ENCODE results near the gene ENG. TPM values are rescaled to one million over a fixed set of nuclear protein-coding genes. Genes with fewer than 3 reads are reported as not detected.
A peak's percentile ranks its signal among the peaks of the same experiment; 100 is the strongest.

Gene ENG
- total RNA-seq, 1 donor from 2014 or later = 9.4 TPM

DNA sequence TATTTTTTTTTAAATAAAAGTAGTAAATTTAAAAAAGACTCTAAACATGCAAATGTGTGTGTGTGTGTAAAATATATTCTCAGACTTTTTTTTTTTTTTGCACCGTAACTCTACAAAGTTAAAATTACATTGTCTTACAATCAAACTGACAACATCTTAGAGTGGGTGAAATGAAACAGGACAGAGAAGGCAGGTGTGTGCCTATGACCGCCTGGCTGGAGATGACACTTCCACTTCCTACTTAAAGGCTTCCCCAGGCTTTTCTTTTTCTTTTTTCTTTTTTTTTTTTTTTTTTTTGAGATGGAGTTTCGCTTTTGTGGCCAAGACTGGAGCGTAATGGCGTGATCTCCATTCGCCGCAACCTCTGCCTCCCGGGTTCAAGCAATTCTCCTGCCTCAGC is 25.7 kb upstream of the ENG start:
- Histone ChIP-seq H3K27me3 (ENCODE audit: control insufficient read depth in 3 of 3, insufficient read depth in 3 of 3, low read length in 3 of 3) (no peaks in the 10 kb centered on the region), H3K9me3 (ENCODE audit: control insufficient read depth in 3 of 3, low read length in 3 of 3) (no peaks in the 10 kb centered on the region), H3K36me3 (ENCODE audit: control insufficient read depth in 3 of 3, insufficient read depth in 3 of 3, low read length in 3 of 3) (peaks cover under 1 to 10% (median 6%) of the 10 kb centered on the region in 3 donors), H3K4me1 (ENCODE audit: control insufficient read depth in 3 of 3, insufficient read depth in 3 of 3, low read length in 3 of 3) (peaks cover 45 to 52% (median 50%) of the 10 kb centered on the region in 3 donors), H3K4me3 (ENCODE audit: low read length in 3 of 3) (no peak overlapping the region), H3K27ac (ENCODE audit: low read depth, low read length) (no peak overlapping the region), H3K9ac (ENCODE audit: low read depth in 1 of 3, low read length in 3 of 3) (no peak overlapping the region)

DNA sequence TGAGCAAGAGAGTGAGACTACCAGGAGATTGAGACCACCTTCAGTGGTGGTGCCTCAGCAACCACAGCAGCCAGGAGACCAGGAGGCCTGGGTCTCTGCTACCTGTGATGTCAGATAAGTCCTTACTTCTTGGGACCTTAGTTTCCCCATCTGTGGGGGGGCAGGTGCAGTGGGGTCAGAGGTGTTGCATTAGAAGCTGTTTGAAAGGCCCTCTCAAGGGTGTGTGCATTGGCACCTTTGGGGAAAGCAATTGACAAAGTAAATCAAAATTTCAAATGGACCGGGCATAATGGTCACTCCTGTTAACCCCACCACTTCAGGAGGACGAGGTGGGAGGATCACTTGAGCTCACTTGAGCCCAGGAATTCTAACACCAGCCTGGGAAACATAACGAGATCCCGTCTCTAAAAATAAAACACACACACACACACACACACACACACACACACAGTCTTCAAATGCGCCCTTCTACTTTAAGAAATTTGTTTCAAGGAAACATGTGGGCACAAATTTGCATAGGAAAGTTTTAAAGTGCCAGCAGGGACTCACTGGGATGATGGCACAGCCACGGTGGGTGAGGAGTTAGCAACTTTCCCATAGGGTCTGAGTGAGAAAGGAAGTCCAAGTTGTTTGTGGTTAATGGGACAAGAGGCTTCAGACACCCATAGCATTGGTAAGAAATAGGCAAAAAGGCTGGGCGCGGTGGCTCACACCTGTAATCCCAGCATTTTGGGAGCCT is 24.4 kb upstream of the ENG start:
- Histone ChIP-seq H3K27ac (ENCODE audit: low read depth, low read length) (no peak overlapping the region), H3K4me3 (ENCODE audit: low read length in 3 of 3) (no peak overlapping the region), H3K9ac (ENCODE audit: low read depth in 1 of 3, low read length in 3 of 3) (peak overlapping the region in 1 of 3 donors; percentile 57), H3K27me3 (ENCODE audit: control insufficient read depth in 3 of 3, insufficient read depth in 3 of 3, low read length in 3 of 3) (no peaks in the 10 kb centered on the region), H3K36me3 (ENCODE audit: control insufficient read depth in 3 of 3, insufficient read depth in 3 of 3, low read length in 3 of 3) (peaks cover 0 to 5% (median 0%) of the 10 kb centered on the region in 3 donors), H3K9me3 (ENCODE audit: control insufficient read depth in 3 of 3, low read length in 3 of 3) (no peaks in the 10 kb centered on the region), H3K4me1 (ENCODE audit: control insufficient read depth in 3 of 3, insufficient read depth in 3 of 3, low read length in 3 of 3) (peaks cover 44 to 53% (median 50%) of the 10 kb centered on the region in 3 donors)

DNA sequence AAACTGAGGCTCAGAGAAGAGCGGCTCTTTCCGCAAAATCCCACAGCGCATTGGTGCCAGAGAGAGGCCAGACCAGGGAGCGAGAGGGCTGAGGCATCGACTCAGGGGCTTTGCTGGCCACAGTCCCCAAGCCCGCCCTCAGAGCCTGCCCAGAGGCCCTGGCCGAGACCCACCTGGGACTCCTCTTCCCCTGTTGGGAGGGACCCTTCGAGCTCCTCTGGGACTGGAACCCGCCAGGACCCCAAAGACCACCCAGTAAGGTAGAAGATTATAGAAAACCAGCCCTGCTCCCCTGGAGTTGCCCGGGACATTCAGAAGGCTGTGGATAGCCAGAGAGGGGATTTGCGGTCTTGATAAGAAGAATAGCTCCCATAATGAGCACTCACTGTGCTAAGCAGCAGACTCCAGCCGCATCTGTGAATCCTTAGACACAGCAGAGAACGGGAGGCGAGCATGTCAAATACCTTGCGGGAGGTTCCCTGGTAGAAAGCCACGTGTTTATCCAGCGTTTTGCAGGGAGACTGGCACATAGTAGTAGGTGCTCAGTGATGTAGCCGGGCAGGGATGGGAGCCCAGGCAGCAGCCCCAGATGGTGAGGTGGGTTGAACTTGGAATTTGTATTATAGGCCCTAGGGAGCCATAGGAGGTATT is 23.7 kb upstream of the ENG start:
- H3K27me3 ChIP-seq (ENCODE audit: control insufficient read depth in 3 of 3, insufficient read depth in 3 of 3, low read length in 3 of 3) = no peaks in the 10 kb centered on the region
- peak overlapping the region; percentile 74 to 96 (median 76) for H3K4me3 ChIP-seq (ENCODE audit: low read length in 3 of 3)
- peaks cover under 1 to 9% (median 2%) of the 10 kb centered on the region in 3 donors for H3K36me3 ChIP-seq (ENCODE audit: control insufficient read depth in 3 of 3, insufficient read depth in 3 of 3, low read length in 3 of 3)
- H3K27ac ChIP-seq (ENCODE audit: low read depth, low read length) = peak overlapping the region; percentile 92
- H3K9ac ChIP-seq (ENCODE audit: low read depth in 1 of 3, low read length in 3 of 3) = peak overlapping the region; percentile 57 to 86 (median 68)
- peaks cover 51 to 60% (median 56%) of the 10 kb centered on the region in 3 donors for H3K4me1 ChIP-seq (ENCODE audit: control insufficient read depth in 3 of 3, insufficient read depth in 3 of 3, low read length in 3 of 3)
- H3K9me3 ChIP-seq (ENCODE audit: control insufficient read depth in 3 of 3, low read length in 3 of 3) = no peaks in the 10 kb centered on the region

DNA sequence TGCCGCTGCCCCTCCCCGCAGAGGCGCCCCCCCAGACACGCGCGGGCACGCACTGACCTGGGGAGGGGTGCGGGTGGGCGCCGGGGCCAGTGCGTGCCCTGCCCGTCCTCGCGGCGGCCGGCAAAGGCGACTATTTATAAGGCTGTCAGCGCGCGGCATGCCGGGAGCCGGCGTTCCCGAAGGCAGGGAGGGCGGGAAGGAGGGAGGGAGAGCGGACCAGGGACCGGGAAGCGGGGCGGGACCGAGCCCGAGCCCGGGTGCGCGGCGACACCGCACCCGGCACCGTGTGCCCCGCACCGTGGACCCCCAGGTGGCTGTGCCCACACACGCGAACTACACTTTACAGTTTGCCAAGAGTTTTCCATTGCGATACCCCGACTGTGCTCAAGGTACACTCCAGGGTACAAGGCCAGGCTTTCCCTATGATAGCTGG is 23.1 kb upstream of the ENG start, which contains the start of gene AK1:
TSS of gene AK1 (minus strand) at position 110 of the 433 bp plus-strand sequence. CDS start 3,058 bp downstream, outside the sequence.
- Histone ChIP-seq H3K4me3 (ENCODE audit: low read length in 3 of 3) (peak within 1 kb of the TSS; percentile 76 to 96 (median 89)), H3K27me3 (ENCODE audit: control insufficient read depth in 3 of 3, insufficient read depth in 3 of 3, low read length in 3 of 3) (no peaks in the 10 kb centered on the region), H3K27ac (ENCODE audit: low read depth, low read length) (peak within 1 kb of the TSS; percentile 92), H3K9ac (ENCODE audit: low read depth in 1 of 3, low read length in 3 of 3) (peak within 1 kb of the TSS; percentile 73 to 96 (median 95)), H3K36me3 (ENCODE audit: control insufficient read depth in 3 of 3, insufficient read depth in 3 of 3, low read length in 3 of 3) (peaks cover 6 to 11% (median 7%) of the 10 kb centered on the region in 3 donors), H3K4me1 (ENCODE audit: control insufficient read depth in 3 of 3, insufficient read depth in 3 of 3, low read length in 3 of 3) (peaks cover 50 to 62% (median 58%) of the 10 kb centered on the region in 3 donors), H3K9me3 (ENCODE audit: control insufficient read depth in 3 of 3, low read length in 3 of 3) (no peaks in the 10 kb centered on the region)

DNA sequence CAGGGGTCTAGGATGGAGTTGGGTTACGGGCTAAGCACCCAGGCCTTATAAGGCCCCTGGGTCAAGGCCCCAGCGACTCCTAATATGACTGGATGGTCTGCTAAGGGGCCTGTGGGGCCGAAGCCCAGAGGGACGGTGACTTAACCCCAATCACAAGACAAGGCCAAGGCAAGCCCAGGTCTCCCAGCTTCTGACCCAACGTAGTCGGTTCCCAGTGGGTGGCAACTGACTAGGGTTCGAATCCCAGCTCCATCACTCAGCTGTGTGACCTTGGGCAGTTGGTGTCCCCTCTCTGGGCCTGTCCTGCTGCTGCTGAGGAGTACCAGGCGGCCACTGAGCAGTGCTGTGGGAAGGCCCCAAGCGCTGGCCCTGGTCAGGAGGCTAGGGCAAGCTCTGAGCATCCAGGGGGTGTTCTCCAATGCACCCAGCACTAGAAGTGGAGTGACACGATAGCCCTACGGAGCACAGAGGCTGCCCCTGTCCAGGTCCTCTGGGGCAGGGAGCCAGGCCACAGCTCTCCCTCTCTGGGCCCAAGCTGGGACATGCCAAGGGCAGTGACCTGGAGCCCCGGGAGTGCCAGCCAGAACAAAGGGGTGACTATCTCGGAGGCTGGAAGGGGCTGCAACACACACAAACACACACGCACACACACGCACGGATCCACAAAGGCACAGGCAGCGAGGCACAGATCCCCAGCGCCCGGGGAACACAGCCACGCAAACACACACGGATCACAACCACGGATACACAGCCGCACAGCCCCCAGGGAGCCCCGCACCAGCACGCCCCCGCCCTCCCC is 22.5 kb upstream of the ENG start:
- Histone ChIP-seq H3K4me3 (ENCODE audit: low read length in 3 of 3) (peak overlapping the region; percentile 76 to 96 (median 89)), H3K27ac (ENCODE audit: low read depth, low read length) (peak overlapping the region; percentile 92), H3K36me3 (ENCODE audit: control insufficient read depth in 3 of 3, insufficient read depth in 3 of 3, low read length in 3 of 3) (peaks cover 12 to 16% (median 13%) of the 10 kb centered on the region in 3 donors), H3K9ac (ENCODE audit: low read depth in 1 of 3, low read length in 3 of 3) (peak overlapping the region; percentile 73 to 96 (median 95)), H3K27me3 (ENCODE audit: control insufficient read depth in 3 of 3, insufficient read depth in 3 of 3, low read length in 3 of 3) (no peaks in the 10 kb centered on the region), H3K9me3 (ENCODE audit: control insufficient read depth in 3 of 3, low read length in 3 of 3) (no peaks in the 10 kb centered on the region), H3K4me1 (ENCODE audit: control insufficient read depth in 3 of 3, insufficient read depth in 3 of 3, low read length in 3 of 3) (peaks cover 50 to 66% (median 58%) of the 10 kb centered on the region in 3 donors)

DNA sequence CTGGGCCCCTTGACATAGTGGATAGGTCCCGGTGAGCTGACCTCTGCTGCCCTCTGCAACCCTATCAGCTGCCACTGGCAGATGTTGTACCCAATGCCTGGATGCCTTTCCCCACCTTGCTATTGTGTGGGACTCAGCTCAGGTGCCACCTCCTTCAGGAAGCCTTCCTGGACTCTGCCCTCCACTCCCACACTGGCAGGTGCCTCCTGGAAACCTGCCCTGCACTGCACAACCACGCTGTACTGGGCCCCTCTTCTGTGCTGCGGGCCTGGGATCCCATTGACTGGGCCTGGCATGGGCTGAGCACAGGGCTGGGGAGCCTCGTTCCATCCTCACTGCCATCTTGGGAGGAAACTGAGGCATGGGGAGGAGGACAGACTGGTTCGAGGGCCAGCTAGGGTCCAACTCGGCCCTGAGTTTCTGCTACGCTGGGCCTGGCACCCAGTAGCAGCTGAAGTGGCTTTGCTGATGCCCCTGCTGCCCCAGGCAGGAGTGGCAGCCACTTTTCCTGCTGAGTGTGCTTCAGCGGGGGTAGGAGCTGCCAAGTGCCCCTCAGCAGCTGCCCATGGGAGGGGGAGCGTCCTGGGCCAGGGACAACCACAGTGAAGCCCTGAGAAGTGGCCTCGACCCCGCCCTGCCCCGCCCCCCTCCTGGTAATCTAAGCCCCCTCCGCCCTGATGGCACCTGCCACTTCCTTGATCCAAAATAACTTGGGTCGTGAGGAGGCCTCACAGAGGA is 21.7 kb upstream of the ENG start:
- Histone ChIP-seq H3K9me3 (ENCODE audit: control insufficient read depth in 3 of 3, low read length in 3 of 3) (no peaks in the 10 kb centered on the region), H3K27ac (ENCODE audit: low read depth, low read length) (peak overlapping the region; percentile 92), H3K27me3 (ENCODE audit: control insufficient read depth in 3 of 3, insufficient read depth in 3 of 3, low read length in 3 of 3) (no peaks in the 10 kb centered on the region), H3K4me3 (ENCODE audit: low read length in 3 of 3) (peak overlapping the region; percentile 76 to 96 (median 89)), H3K36me3 (ENCODE audit: control insufficient read depth in 3 of 3, insufficient read depth in 3 of 3, low read length in 3 of 3) (peaks cover 20 to 24% (median 20%) of the 10 kb centered on the region in 3 donors), H3K4me1 (ENCODE audit: control insufficient read depth in 3 of 3, insufficient read depth in 3 of 3, low read length in 3 of 3) (peaks cover 51 to 68% (median 58%) of the 10 kb centered on the region in 3 donors), H3K9ac (ENCODE audit: low read depth in 1 of 3, low read length in 3 of 3) (peak overlapping the region; percentile 79 to 96 (median 89))

DNA sequence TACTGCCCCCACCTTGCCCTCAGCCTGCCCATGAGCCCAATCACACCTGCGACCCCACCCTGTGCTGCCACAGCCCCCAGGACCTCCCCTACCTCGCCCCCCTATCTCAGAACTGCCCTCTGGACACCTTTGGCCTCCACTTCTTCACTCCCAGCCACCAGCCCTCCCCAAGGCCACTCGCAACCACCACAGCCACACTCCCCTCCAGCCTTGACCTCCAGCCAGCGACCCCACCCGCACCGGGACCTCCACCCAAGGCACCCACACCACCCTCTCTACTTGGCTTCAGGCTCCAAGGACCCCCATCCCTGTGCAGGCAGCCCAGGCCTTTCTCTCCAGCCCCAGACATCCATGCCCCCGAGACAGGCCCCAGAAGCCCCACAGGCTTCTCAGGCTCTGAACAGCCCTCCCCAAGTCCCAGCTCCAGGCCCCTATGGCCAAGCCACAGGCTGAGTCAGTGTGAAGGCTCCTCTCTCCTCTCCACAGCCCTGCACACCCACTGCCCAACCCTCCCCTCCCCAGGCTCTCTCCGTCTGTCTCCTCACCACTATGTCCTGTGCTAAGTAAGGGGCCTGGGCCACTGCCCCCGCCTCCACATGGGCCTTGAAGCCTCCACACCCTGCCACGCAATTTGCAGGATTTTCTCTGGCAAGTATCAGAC is 21.0 kb upstream of the ENG start:
- peak overlapping the region; percentile 76 to 96 (median 89) for H3K4me3 ChIP-seq (ENCODE audit: low read length in 3 of 3)

DNA sequence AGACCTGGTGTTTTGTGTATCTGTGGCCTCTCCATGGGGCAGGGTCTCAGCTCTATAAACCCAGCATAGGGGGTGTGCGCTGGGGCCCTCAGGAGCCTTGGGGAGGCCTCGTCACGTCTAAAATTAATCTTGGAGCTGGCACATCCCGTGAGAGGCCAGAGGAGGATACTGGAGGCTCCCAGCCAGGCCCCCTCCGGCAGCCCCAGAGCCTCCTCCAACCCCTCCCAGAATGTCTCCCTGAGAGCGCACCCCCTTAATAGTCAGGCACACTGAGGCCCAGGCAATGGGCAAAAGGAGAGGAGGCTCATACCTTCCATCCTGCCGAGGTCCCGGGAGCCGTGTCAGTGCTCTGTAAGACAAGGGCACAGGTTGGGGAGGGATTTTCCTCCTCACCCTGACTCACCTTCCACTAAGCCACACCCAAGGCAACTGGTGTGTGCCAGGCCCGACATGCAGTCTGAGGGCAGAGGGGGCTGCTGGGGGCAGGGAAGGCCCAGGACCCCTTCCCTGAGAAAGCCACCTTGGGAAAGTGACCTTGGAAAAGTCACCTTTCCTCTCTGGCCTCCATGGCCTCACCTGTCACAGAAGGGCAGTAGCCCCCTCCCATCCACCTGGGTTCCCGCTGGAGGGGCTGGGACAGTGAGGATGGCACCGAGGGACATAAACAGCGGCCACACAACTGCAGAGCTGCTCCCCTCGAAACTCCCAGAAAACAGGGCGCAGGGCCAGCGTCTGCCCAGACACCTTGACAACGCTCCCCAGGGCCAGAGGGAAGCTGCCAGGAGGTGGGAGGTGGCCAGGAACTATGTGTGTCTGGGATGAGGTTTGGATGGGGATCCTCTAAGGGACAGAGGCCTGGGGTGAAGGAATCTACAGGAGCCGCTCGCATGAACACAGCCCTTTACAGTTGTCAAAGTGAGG is 20.1 kb upstream of the ENG start:
- peak overlapping the region; percentile 76 to 96 (median 89) for H3K4me3 ChIP-seq (ENCODE audit: low read length in 3 of 3)
- peaks cover 56 to 84% (median 60%) of the 10 kb centered on the region in 3 donors for H3K4me1 ChIP-seq (ENCODE audit: control insufficient read depth in 3 of 3, insufficient read depth in 3 of 3, low read length in 3 of 3)
- no peaks in the 10 kb centered on the region for H3K9me3 ChIP-seq (ENCODE audit: control insufficient read depth in 3 of 3, low read length in 3 of 3)
- H3K9ac ChIP-seq (ENCODE audit: low read depth in 1 of 3, low read length in 3 of 3) = peak overlapping the region; percentile 79 to 96 (median 89)
- H3K36me3 ChIP-seq (ENCODE audit: control insufficient read depth in 3 of 3, insufficient read depth in 3 of 3, low read length in 3 of 3) = peaks cover 33 to 37% (median 34%) of the 10 kb centered on the region in 3 donors
- peak overlapping the region; percentile 92 for H3K27ac ChIP-seq (ENCODE audit: low read depth, low read length)
- no peaks in the 10 kb centered on the region for H3K27me3 ChIP-seq (ENCODE audit: control insufficient read depth in 3 of 3, insufficient read depth in 3 of 3, low read length in 3 of 3)

More for the DNA sequence above, 21.0 kb upstream of the ENG start:
- peaks cover 53 to 76% (median 58%) of the 10 kb centered on the region in 3 donors for H3K4me1 ChIP-seq (ENCODE audit: control insufficient read depth in 3 of 3, insufficient read depth in 3 of 3, low read length in 3 of 3)
- H3K9me3 ChIP-seq (ENCODE audit: control insufficient read depth in 3 of 3, low read length in 3 of 3) = no peaks in the 10 kb centered on the region
- H3K36me3 ChIP-seq (ENCODE audit: control insufficient read depth in 3 of 3, insufficient read depth in 3 of 3, low read length in 3 of 3) = peaks cover 28 to 32% (median 28%) of the 10 kb centered on the region in 3 donors
- H3K9ac ChIP-seq (ENCODE audit: low read depth in 1 of 3, low read length in 3 of 3) = peak overlapping the region; percentile 79 to 96 (median 89)
- no peaks in the 10 kb centered on the region for H3K27me3 ChIP-seq (ENCODE audit: control insufficient read depth in 3 of 3, insufficient read depth in 3 of 3, low read length in 3 of 3)
- peak overlapping the region; percentile 92 for H3K27ac ChIP-seq (ENCODE audit: low read depth, low read length)

All from skeletal muscle tissue (tissue), 4 donors.